ENCODE measurements around the gene SV2C. TPM values are rescaled to one million over a fixed set of nuclear protein-coding genes. Genes with fewer than 3 reads are reported as not detected.

SV2C gene
- polyA plus RNA-seq, 1 donor (not counting 4 experiments of a cell fraction or from before 2014, with no cell fraction given): 0.34 TPM

- Histone ChIP-seq H3K36me3 (ENCODE audit: control insufficient read depth in 2 of 2, extremely low read depth in 1 of 2, insufficient read depth in 2 of 2, low read length in 2 of 2) (no peaks in the 10 kb centered on the region), H3K4me2 (ENCODE audit: control insufficient read depth, extremely low read depth, insufficient read depth, low read depth, low read length) (no peak overlapping the region), H3K4me3 (ENCODE audit: control insufficient read depth in 2 of 3, extremely low read depth in 1 of 3, insufficient read depth in 2 of 3, low read depth in 1 of 3, low read length in 3 of 3) (no peak overlapping the region), H3K79me2 (ENCODE audit: control insufficient read depth, insufficient read depth, low read length) (no peaks in the 10 kb centered on the region), H3K27ac (ENCODE audit: control insufficient read depth, insufficient read depth, low read length) (no peak overlapping the region), H4K20me1 (ENCODE audit: control insufficient read depth, extremely low read depth, insufficient read depth, low read length) (no peaks in the 10 kb centered on the region), H3K9me1 (ENCODE audit: control insufficient read depth, extremely low read depth, insufficient read depth, low read length) (no peaks in the 10 kb centered on the region), H2AFZ (ENCODE audit: control insufficient read depth, low read length) (no peak overlapping the region), H3K9ac (ENCODE audit: control insufficient read depth, extremely low read depth, insufficient read depth, low read length) (no peak overlapping the region), H3K4me1 (ENCODE audit: control insufficient read depth, extremely low read depth, insufficient read depth, low read length) (no peaks in the 10 kb centered on the region), H3K27me3 (ENCODE audit: control insufficient read depth, extremely low read depth, insufficient read depth, low read length) (peaks cover 2% of the 10 kb centered on the region), H3K9me3 (ENCODE audit: control insufficient read depth, low read depth, low read length) (no peaks in the 10 kb centered on the region)
- DNase-seq (ENCODE audit: low read depth, low spot score): no peak
- dilution Hi-C loops (cut with MboI; ENCODE audit: extremely low pct_ligation_motif_present, low sequenced_read_pairs): no loop called here
- TF ChIP-seq CTCF (optimal IDR thresholded peaks at IDR 0.05 in 1 of 3, IDR thresholded peaks at IDR 0.05 in 1 of 3, conservative IDR thresholded peaks at IDR 0.05 in 1 of 3; ENCODE audit: extremely low read depth in 1 of 3, insufficient read depth in 2 of 3, low read length in 3 of 3): no peak
- no peak for TF ChIP-seq EZH2 (IDR thresholded peaks at IDR 0.05; ENCODE audit: low read length)
- FAIRE-seq: no peak
These were observed 114.5 kb downstream of the SV2C start for GRCh38 chr5:76197726-76198125.

- Histone ChIP-seq H3K9me3 (ENCODE audit: control insufficient read depth, low read depth, low read length) (no peaks in the 10 kb centered on the region), H3K4me3 (ENCODE audit: control insufficient read depth in 2 of 3, extremely low read depth in 1 of 3, insufficient read depth in 2 of 3, low read depth in 1 of 3, low read length in 3 of 3) (no peak overlapping the region), H3K4me2 (ENCODE audit: control insufficient read depth, extremely low read depth, insufficient read depth, low read depth, low read length) (no peak overlapping the region), H3K27me3 (ENCODE audit: control insufficient read depth, extremely low read depth, insufficient read depth, low read length) (peaks cover 2% of the 10 kb centered on the region), H3K9ac (ENCODE audit: control insufficient read depth, extremely low read depth, insufficient read depth, low read length) (no peak overlapping the region), H3K36me3 (ENCODE audit: control insufficient read depth in 2 of 2, extremely low read depth in 1 of 2, insufficient read depth in 2 of 2, low read length in 2 of 2) (no peaks in the 10 kb centered on the region), H4K20me1 (ENCODE audit: control insufficient read depth, extremely low read depth, insufficient read depth, low read length) (no peaks in the 10 kb centered on the region), H3K9me1 (ENCODE audit: control insufficient read depth, extremely low read depth, insufficient read depth, low read length) (no peaks in the 10 kb centered on the region), H2AFZ (ENCODE audit: control insufficient read depth, low read length) (no peak overlapping the region), H3K79me2 (ENCODE audit: control insufficient read depth, insufficient read depth, low read length) (no peaks in the 10 kb centered on the region), H3K27ac (ENCODE audit: control insufficient read depth, insufficient read depth, low read length) (no peak overlapping the region), H3K4me1 (ENCODE audit: control insufficient read depth, extremely low read depth, insufficient read depth, low read length) (no peaks in the 10 kb centered on the region)
- TF ChIP-seq EZH2 (IDR thresholded peaks at IDR 0.05; ENCODE audit: low read length) (no peak), CTCF (optimal IDR thresholded peaks at IDR 0.05 in 1 of 3, IDR thresholded peaks at IDR 0.05 in 1 of 3, conservative IDR thresholded peaks at IDR 0.05 in 1 of 3; ENCODE audit: extremely low read depth in 1 of 3, insufficient read depth in 2 of 3, low read length in 3 of 3) (no peak)
- DNase-seq (ENCODE audit: low read depth, low spot score): no peak
- dilution Hi-C loops (cut with MboI; ENCODE audit: extremely low pct_ligation_motif_present, low sequenced_read_pairs): no loop called here
- no peak for FAIRE-seq
These were observed 116.4 kb downstream of the SV2C start for GRCh38 chr5:76199336-76200318.

All from keratinocyte (primary cell).